Activated T-cell treated with anti-CD3 and anti-CD28 coated beads, Interleukin-2, amount 50 U/mL, for 4 hours (primary cell): ENCODE results near the gene OR6X1. TPM values are rescaled to one million over a fixed set of nuclear protein-coding genes. Genes with fewer than 3 reads are reported as not detected.

Source experiments
- total RNA-seq, 3 donors: library from RNA; stranded (reverse); gene quantifications; one replicate each; pipeline ENCODE4 v1.2.1, GENCODE V29; 2021

The OR6X1 gene
- total RNA-seq, 3 donors from 2014 or later = not detected

Other genes with a start within 250 kb of the OR6X1 start
- not detected for gene SCN3B, start 99.9 kb downstream of the OR6X1 start, total RNA-seq
- 10 to 100 TPM; 19.9 to 20.6 (median 20.3) TPM for gene ZNF202, start 12.9 kb downstream of the OR6X1 start, total RNA-seq
- gene OR6M1, start 51.8 kb upstream of the OR6X1 start, total RNA-seq = not detected
- not detected for gene TMEM225, start 131.2 kb upstream of the OR6X1 start, total RNA-seq
- gene OR8D4, start 147.6 kb upstream of the OR6X1 start, total RNA-seq = not detected
- gene OR4D5, start 185.1 kb upstream of the OR6X1 start, total RNA-seq = not detected
- gene OR6T1, start 189.3 kb upstream of the OR6X1 start, total RNA-seq = not detected
- not detected for gene OR10S1, start 223.3 kb upstream of the OR6X1 start, total RNA-seq
- not detected for gene OR10G6, start 240.6 kb upstream of the OR6X1 start, total RNA-seq